Heart right ventricle (tissue), 16 donors: ENCODE data around the gene TANC2. TPM values are rescaled to one million over a fixed set of nuclear protein-coding genes. Genes with fewer than 3 reads are reported as not detected.

Source experiments
- ATAC-seq, 8 donors: fragments of 200-7000 bp; cut with Tn5 transposase; one replicate each; pipeline ENCODE4 v1.9.1; 2020; ENCODE audit warnings: mild to moderate bottlenecking in 8 of 8, moderate library complexity in 8 of 8, moderate number of reproducible peaks in 1 of 8
- DNase-seq, 2 donors: peaks; one replicate each; pipeline ENCODE4 v3.0.0-alpha.2; 2020
- H3K27ac ChIP-seq, 10 donors: fragments of 200-600 bp; sonication (generic) in 2 of 10; one replicate each; pipeline versions ENCODE4 v1.5.0 to v1.8.0; 2020 to 2022; ENCODE audit warnings: mild to moderate bottlenecking in 3 of 10
- H3K27me3 ChIP-seq, 7 donors: fragments of 200-600 bp; one replicate each; pipeline ENCODE4 v1.8.0; 2021 to 2022; ENCODE audit warnings: mild to moderate bottlenecking in 2 of 7
- H3K36me3 ChIP-seq, 9 donors: fragments of 200-600 bp; sonication (generic) in 1 of 9; one replicate each; pipeline versions ENCODE4 v1.5.0 to v1.8.0; 2020 to 2022; ENCODE audit warnings: mild to moderate bottlenecking in 2 of 9
- H3K4me1 ChIP-seq, 9 donors: fragments of 200-600 bp; sonication (generic) in 1 of 9; one replicate each; pipeline versions ENCODE4 v1.5.0 to v1.8.0; 2020 to 2022; ENCODE audit warnings: mild to moderate bottlenecking in 4 of 9
- H3K4me3 ChIP-seq, 10 donors: fragments of 200-600 bp; sonication (generic) in 2 of 10; one replicate each; pipeline versions ENCODE4 v1.5.0 to v1.8.0; 2020 to 2022; ENCODE audit warnings: mild to moderate bottlenecking in 7 of 10, moderate library complexity in 2 of 10
- H3K9me3 ChIP-seq, 11 donors: fragments of 200-600 bp in 10 of 11; sonication (generic) in 2 of 11; one replicate each; pipeline versions ENCODE4 v1.5.0 to v1.8.0; 2013 to 2022; ENCODE audit warnings: mild to moderate bottlenecking in 2 of 11, control low read depth in 1 of 11, moderate library complexity in 1 of 11
- WGBS, 2 donors: extraction: QIAGEN DNeasy Blood & Tissue Kit; methylation state at CpG; one replicate each; pipeline ENCODE4 v1.1.7; 2013; ENCODE audit warnings: inconsistent platforms in 1 of 2; 5-methylcytosine and 5-hydroxymethylcytosine counted together
- intact Hi-C, 10 donors: fragments of 100-400 bp; cut with DNase I; formaldehyde crosslinking; loops; one replicate each; pipeline versions ENCODE4 v1.11.1 to v1.14.2; 2022
- polyA plus RNA-seq, 2 donors: library from polyadenylated mRNA; stranded (reverse); fragments of 200-250 nt; gene quantifications; one replicate each; pipeline ENCODE4 v1.2.3, GENCODE V29; 2013
- total RNA-seq, 10 donors: library from RNA; stranded (reverse); fragmentation: NEBNext Ultra II Directional in 3 of 10; extraction: Animal tissue kit (Norgen Biotek cat#: 25700) in 3 of 10; gene quantifications; one replicate each; pipeline versions ENCODE4 v1.2.1 to v1.2.4, GENCODE V29; 2021 to 2023
- TF ChIP-seq, protein P1 (sequence below), 9 donors: fragments of 200-600 bp; sonication (generic) in 2 of 9; IDR thresholded peaks; one replicate each; pipeline versions ENCODE4 v1.5.0 to v1.8.0; 2021 to 2022; ENCODE audit warnings: antibody characterized with exemption in 9 of 9, mild to moderate bottlenecking in 5 of 9, moderate library complexity in 1 of 9
- donor health status: Arrhythmogenic right ventricular cardiomyopathy.
- donor health status: ischemic (EF 13 %, LVEDD 7.1; RV severe dilation, severe dysfunction).
- donor health status: healthy with polysubstance abuse.
- donor health status: DM: no; HTN: yes; CAD: no.
- donor health status: DM: no; HTN: no; CAD: no.
- donor health status: ischemic (EF 25% LVEDD 6.9; RV normal size, moderate dysfunction).
- donor health status: ischemic (EF 25% LVEDD 5.7; RV mildly dilated, moderate dysfunction).
- donor health status: healthy.
- donor health status: DM: yes; HTN: yes; CAD: no.
- donor health status: Ischemic cardiomyopathy.
- donor health status: ischemic (EF 35%, LVEDD 5.7; RV mildly dilated, moderate dysfunction).
- donor health status: nonischemic (EF 11% LVEDD 7.7; RV severe dilation, severe dysfunction).
- donor health status: DM: yes; HTN: yes; CAD: no.
- donor health status: PGD.
- donor health status: ischemic (EF 29% LVEDD 5.4; RV normal size, mild dysfunction).
- donor health status: nonischemic (EF 23%, LVEDD 6.1; RV moderate dilation, normal function).

Gene TANC2
- total and polyA plus RNA-seq, 12 donors, result 1.3 to 19.4 (median 8.4) TPM

DNA sequence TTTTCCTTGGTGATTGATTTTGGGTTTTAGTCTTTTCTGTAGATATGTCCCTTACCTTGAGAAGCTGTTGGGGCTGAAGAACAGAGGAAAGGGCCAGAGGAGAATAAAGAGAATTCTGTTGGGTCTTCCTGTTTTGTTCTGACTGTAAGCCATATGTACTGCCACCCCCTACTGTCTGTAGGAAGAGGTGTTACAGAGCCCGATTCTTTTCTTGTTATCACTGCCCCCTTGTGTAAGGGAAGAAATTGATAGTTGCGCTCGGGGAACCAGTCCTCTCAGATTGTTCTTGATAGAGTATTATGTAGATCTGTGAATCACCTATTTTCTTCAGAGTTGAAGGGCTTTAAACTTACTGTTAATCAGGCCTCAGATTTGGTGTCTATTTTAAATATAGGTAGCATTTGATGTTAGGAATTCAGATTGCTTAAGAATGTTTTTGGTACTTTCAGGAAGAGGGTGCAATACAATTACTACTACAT lies 2.4 kb downstream of the TANC2 start:
- Histone ChIP-seq H3K27ac (no peak overlapping the region), H3K36me3 (no peaks in the 10 kb centered on the region), H3K9me3 (no peaks in the 10 kb centered on the region), H3K27me3 (no peaks in the 10 kb centered on the region), H3K4me1 (peaks cover 3 to 25% (median 22%) of the 10 kb centered on the region in 9 donors), H3K4me3 (peak overlapping the region in 1 of 10 donors; percentile 88)
- intact Hi-C loops, result loop anchor here in 9 of 10 donors (1.0 to 10.0 kb wide), 8 partner anchors 144 to 544 kb away; partner anchors contain the start of gene METTL2A (in 1 of the 9)
- ATAC-seq, result peak; percentile 44 to 83 (median 70)
- 3 to 5% methylated on average over 3 of the region's 3 CpGs for WGBS, 2 donors
- DNase-seq, result peak in 1 of 2 donors; percentile 60
- TF ChIP-seq, protein P1, sequence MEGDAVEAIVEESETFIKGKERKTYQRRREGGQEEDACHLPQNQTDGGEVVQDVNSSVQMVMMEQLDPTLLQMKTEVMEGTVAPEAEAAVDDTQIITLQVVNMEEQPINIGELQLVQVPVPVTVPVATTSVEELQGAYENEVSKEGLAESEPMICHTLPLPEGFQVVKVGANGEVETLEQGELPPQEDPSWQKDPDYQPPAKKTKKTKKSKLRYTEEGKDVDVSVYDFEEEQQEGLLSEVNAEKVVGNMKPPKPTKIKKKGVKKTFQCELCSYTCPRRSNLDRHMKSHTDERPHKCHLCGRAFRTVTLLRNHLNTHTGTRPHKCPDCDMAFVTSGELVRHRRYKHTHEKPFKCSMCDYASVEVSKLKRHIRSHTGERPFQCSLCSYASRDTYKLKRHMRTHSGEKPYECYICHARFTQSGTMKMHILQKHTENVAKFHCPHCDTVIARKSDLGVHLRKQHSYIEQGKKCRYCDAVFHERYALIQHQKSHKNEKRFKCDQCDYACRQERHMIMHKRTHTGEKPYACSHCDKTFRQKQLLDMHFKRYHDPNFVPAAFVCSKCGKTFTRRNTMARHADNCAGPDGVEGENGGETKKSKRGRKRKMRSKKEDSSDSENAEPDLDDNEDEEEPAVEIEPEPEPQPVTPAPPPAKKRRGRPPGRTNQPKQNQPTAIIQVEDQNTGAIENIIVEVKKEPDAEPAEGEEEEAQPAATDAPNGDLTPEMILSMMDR (IDR thresholded peaks at IDR 0.05), result peak; percentile 55 to 96 (median 82)

DNA sequence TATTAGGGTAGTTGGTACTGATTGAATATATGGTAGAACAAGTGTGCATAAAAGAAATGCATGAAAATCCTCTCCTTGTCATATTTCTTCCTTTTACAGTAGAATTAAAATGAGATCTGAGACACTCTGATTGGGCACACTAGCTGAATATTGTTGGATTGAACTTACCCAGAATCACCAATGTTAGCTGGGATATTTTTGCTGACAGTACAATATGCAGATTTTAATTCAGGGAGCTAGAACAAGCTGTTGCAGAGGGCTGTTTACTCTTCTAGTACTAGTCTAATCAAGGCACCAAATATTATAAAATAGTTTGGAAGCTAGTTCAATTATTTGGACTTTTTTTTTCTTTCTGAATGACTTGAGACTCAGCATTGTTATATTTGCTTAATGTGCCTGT lies 4.6 kb downstream of the TANC2 start:
- Histone ChIP-seq H3K27ac (no peak overlapping the region), H3K4me3 (no peak overlapping the region), H3K4me1 (peaks cover 3 to 25% (median 22%) of the 10 kb centered on the region in 9 donors), H3K27me3 (no peaks in the 10 kb centered on the region), H3K9me3 (no peaks in the 10 kb centered on the region), H3K36me3 (no peaks in the 10 kb centered on the region)
- TF ChIP-seq, protein P1 (IDR thresholded peaks at IDR 0.05), result no peak
- DNase-seq (no peak), ATAC-seq (no peak)
- intact Hi-C loops, result loop anchor here in 1 of 10 donors (5.0 kb wide), 1 partner anchor 263 kb away; no protein-coding TSS in a partner anchor

DNA sequence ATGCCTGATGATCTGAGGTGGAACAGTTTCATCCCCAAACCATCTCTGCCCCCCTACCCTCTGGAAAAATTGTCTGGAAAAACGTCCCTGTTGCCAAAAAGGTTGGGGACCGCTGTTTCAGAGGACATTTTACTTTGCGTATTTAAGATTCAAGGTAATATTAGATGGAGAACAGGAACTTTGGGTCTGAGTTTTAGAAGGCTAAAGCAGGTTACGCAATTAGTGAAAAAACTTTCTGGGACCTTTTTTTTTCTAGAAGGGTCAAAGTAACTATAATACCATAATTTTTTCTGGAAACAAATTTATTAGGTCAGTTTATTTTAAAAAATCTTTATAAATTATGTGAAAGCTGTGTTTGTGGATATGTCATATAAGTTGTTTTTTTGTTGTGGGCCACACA lies 5.8 kb downstream of the TANC2 start:
- no peaks in the 10 kb centered on the region for H3K36me3 ChIP-seq
- peaks cover 0 to 6% (median 0%) of the 10 kb centered on the region in 11 donors for H3K9me3 ChIP-seq
- TF ChIP-seq, protein P1 (IDR thresholded peaks at IDR 0.05), result no peak
- H3K27ac ChIP-seq, result no peak overlapping the region
- DNase-seq, result no peak
- no peaks in the 10 kb centered on the region for H3K27me3 ChIP-seq
- 81 to 93% methylated on average over 4 of the region's 4 CpGs for WGBS, 2 donors
- intact Hi-C loops, result loop anchor here in 1 of 10 donors (5.0 kb wide), 1 partner anchor 265 kb away; no protein-coding TSS in a partner anchor
- ATAC-seq, result no peak
- no peak overlapping the region for H3K4me3 ChIP-seq
- H3K4me1 ChIP-seq, result peaks cover 3 to 23% (median 20%) of the 10 kb centered on the region in 9 donors

- ATAC-seq (no peak), DNase-seq (no peak)
- TF ChIP-seq, protein P1 (IDR thresholded peaks at IDR 0.05), result no peak
- intact Hi-C loops, result loop anchor here in 1 of 10 donors (5.0 kb wide), 1 partner anchor 267 kb away; no protein-coding TSS in a partner anchor
- Histone ChIP-seq H3K4me3 (no peak overlapping the region), H3K36me3 (no peaks in the 10 kb centered on the region), H3K27ac (no peak overlapping the region), H3K9me3 (peaks cover 0 to 14% (median 0%) of the 10 kb centered on the region in 11 donors), H3K4me1 (no peaks in the 10 kb centered on the region), H3K27me3 (no peaks in the 10 kb centered on the region)
- WGBS, 2 donors, result 95% methylated on average over 4 of the region's 4 CpGs
Observed at GRCh38 chr17:62974788-62975187, 8.8 kb downstream of the TANC2 start.
